ENCODE results near the gene BTC. TPM values are rescaled to one million over a fixed set of nuclear protein-coding genes. Genes with fewer than 3 reads are reported as not detected.

Gene BTC, protein sequence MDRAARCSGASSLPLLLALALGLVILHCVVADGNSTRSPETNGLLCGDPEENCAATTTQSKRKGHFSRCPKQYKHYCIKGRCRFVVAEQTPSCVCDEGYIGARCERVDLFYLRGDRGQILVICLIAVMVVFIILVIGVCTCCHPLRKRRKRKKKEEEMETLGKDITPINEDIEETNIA
- 0.18 and 0.43 TPM in 2 replicates for total RNA-seq

DNA sequence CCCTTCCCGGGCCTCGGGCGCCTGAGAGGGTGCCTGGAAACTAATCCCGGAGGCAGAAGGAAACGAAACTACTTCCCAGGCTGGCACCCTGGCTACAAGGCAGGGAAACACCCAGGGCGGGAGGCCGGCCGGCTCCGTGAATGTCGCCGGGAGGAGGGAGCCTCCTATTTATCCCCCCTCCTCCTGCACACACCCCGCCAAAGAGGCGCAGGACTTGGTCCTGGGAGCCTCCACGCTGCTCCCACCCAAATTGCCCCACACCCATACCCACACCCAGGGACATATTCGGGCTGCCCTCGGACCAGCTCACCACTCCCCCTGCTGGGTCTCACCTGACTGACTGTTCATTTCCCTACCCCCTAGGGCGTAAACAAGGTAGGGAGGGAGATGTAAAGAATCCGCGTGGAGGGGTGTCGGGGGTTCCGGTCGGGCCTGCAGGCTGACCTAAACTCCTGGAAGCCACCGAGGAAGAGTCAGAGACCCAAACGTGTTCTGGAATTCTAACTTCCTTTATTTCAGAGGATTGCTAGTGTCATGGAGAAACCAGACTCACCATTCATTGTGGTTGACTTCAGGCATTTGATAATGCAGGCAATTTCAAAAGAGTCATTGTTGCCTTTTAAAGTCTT is at the start of gene BTC:
BTC (minus strand) TSS at position 142 of the 629 bp plus-strand sequence. CDS start 198 bp downstream, outside the sequence.

Other genes starting within 250 kb of the BTC start
- 1.00 and 2.0 TPM in 2 replicates for gene PARM1, start 138.6 kb upstream of the BTC start, total RNA-seq